ENCODE measurements around the gene PSME3. TPM values are rescaled to one million over a fixed set of nuclear protein-coding genes. Genes with fewer than 3 reads are reported as not detected.
A peak's percentile ranks its signal among the peaks of the same experiment; 100 is the strongest.

PSME3 gene
- total and polyA plus RNA-seq, 3 donors from 2014 or later: 79.7 to 135 (median 92.1) TPM

DNA sequence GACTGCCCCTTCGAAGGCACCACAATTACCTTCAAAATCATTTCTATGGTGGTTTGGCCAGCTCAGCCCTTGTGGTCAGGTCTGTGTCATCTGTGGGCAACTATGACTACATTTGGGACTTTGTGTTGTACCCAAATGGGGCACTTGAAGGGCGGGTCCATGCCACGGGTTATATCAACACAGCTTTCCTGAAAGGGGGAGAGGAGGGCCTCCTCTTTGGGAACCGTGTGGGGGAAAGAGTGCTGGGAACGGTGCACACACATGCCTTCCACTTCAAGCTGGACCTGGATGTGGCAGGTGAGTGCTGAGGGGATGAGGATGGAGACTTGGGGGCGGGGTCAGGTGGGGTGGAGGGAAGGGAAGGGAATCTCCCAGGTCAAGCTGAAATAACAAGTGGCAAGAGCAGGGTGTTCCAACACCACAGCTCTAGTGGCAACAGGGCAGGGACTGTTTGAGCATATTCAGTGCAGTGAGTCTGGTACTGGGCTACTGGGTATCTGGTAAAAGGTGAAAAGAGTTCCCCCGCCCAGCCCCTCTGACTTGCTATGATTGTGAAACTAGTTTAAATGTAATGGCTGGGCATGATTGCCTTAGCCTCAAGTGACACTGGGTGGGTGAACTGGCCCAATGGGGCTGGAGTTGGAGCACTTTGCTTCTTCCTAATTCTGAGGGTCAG is 12.9 kb downstream of the PSME3 start:
- Histone ChIP-seq H3K36me3 (ENCODE audit: low read depth, missing control alignments) (no peaks in the 10 kb centered on the region), H3K27ac (no peak overlapping the region), H3K9me3 (no peaks in the 10 kb centered on the region), H3K4me3 (no peak overlapping the region), H3K27me3 (no peaks in the 10 kb centered on the region), H3K4me1 (peaks cover 6% of the 10 kb centered on the region)
- intact Hi-C loops (cut with DNase I; ENCODE audit: low total_unique reads): no loop called here
- WGBS, 2 donors: 79 to 83% methylated on average over 7 of the region's 7 CpGs
- TF ChIP-seq CTCF (IDR thresholded peaks at IDR 0.05) (no peak), POLR2A (IDR thresholded peaks at IDR 0.05) (no peak)
- DNase-seq: no peak

- 56 to 62% methylated on average over 9 of the region's 9 CpGs for WGBS, 2 donors
- intact Hi-C loops (cut with DNase I; ENCODE audit: low total_unique reads): no loop called here
- peaks cover 6% of the 10 kb centered on the region for H3K4me1 ChIP-seq
- H3K4me3 ChIP-seq: no peak overlapping the region
- no peaks in the 10 kb centered on the region for H3K27me3 ChIP-seq
- no peaks in the 10 kb centered on the region for H3K36me3 ChIP-seq (ENCODE audit: low read depth, missing control alignments)
- no peak overlapping the region for H3K27ac ChIP-seq
- DNase-seq: no peak
- no peak for TF ChIP-seq POLR2A (IDR thresholded peaks at IDR 0.05)
- H3K9me3 ChIP-seq: no peaks in the 10 kb centered on the region
Measured at GRCh38 chr17:42846594-42847280, 13.5 kb downstream of the PSME3 start.

- no peak for TF ChIP-seq CTCF (IDR thresholded peaks at IDR 0.05)
- TF ChIP-seq POLR2A (IDR thresholded peaks at IDR 0.05): no peak
- H3K36me3 ChIP-seq (ENCODE audit: low read depth, missing control alignments): no peaks in the 10 kb centered on the region
- H3K27ac ChIP-seq: no peak overlapping the region
- WGBS, 2 donors: 76 to 84% methylated on average over 3 of the region's 3 CpGs
- peaks cover 6% of the 10 kb centered on the region for H3K4me1 ChIP-seq
- H3K9me3 ChIP-seq: no peaks in the 10 kb centered on the region
- intact Hi-C loops (cut with DNase I; ENCODE audit: low total_unique reads): no loop called here
- no peak for DNase-seq
- no peak overlapping the region for H3K4me3 ChIP-seq
- no peaks in the 10 kb centered on the region for H3K27me3 ChIP-seq
Measured at GRCh38 chr17:42848093-42848492, 14.9 kb downstream of the PSME3 start.

DNA sequence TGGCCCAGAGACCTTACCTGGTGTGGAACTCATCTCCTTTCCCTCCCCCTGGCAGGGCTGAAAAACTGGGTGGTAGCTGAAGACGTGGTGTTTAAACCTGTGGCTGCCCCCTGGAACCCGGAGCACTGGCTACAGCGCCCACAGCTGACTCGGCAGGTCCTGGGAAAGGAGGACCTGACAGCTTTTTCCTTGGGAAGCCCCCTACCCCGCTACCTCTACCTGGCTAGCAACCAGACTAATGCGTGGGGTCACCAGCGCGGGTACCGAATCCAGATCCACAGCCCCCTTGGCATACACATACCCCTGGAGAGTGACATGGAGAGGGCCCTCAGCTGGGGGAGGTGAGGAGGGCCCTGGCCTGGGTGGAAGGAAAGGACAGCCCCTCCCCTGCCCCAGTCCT is 15.8 kb downstream of the PSME3 start:
- Histone ChIP-seq H3K36me3 (ENCODE audit: low read depth, missing control alignments) (no peaks in the 10 kb centered on the region), H3K27ac (no peak overlapping the region), H3K27me3 (no peaks in the 10 kb centered on the region), H3K4me3 (no peak overlapping the region), H3K9me3 (no peaks in the 10 kb centered on the region), H3K4me1 (peaks cover 6% of the 10 kb centered on the region)
- 83 to 92% methylated on average over 7 to 9 of the region's 9 CpGs for WGBS, 2 donors
- intact Hi-C loops (cut with DNase I; ENCODE audit: low total_unique reads): no loop called here
- TF ChIP-seq POLR2A (IDR thresholded peaks at IDR 0.05) (no peak), CTCF (IDR thresholded peaks at IDR 0.05) (no peak)
- DNase-seq: no peak

- 65 to 69% methylated on average over 7 to 8 of the region's 8 CpGs for whole genome bisulfite sequencing, 2 donors
- Histone ChIP-seq H3K27me3 (no peaks in the 10 kb centered on the region), H3K9me3 (no peaks in the 10 kb centered on the region), H3K27ac (no peak overlapping the region), H3K36me3 (ENCODE audit: low read depth, missing control alignments) (no peaks in the 10 kb centered on the region), H3K4me1 (peaks cover 6% of the 10 kb centered on the region), H3K4me3 (no peak overlapping the region)
- TF ChIP-seq CTCF (IDR thresholded peaks at IDR 0.05) (no peak), POLR2A (IDR thresholded peaks at IDR 0.05) (no peak)
- DNase-seq: peak; percentile 34
- intact Hi-C loops (cut with DNase I; ENCODE audit: low total_unique reads): no loop called here
Measured at GRCh38 chr17:42849451-42850181, 16.4 kb downstream of the PSME3 start.

Data from testis (tissue), 3 donors.